SU-DHL-6 (cell line): Measurements from ENCODE around the gene WFDC1.

ENCODE experiments used
- H2AFZ ChIP-seq: fragments of 200-600 bp; sonication (generic); 2 replicates; pipeline ENCODE4 v1.6.1; 2014; ENCODE audit warnings: low read depth, mild to moderate bottlenecking, moderate library complexity, mixed read lengths, antibody characterized with exemption, low read length; ENCODE audit not compliant: severe bottlenecking
- H3F3A ChIP-seq: fragments of 200-600 bp; shearing (Covaris generic); 2 replicates; pipeline ENCODE4 v1.6.0; 2016; ENCODE audit warnings: antibody characterized with exemption, mild to moderate bottlenecking; ENCODE audit not compliant: insufficient read depth
- H3K27ac ChIP-seq: fragments of 200-600 bp; sonication (generic); 2 replicates; pipeline ENCODE4 v1.5.1; 2016; ENCODE audit warnings: low read depth, mild to moderate bottlenecking, low read length, moderate library complexity, mixed read lengths
- H3K27me3 ChIP-seq: fragments of 200-600 bp; sonication (generic), shearing (Covaris generic); 2 replicates; pipeline ENCODE4 v1.6.0; 2014; ENCODE audit warnings: mild to moderate bottlenecking, low read length
- H3K36me3 ChIP-seq: fragments of 200-600 bp; sonication (generic); 2 replicates; pipeline ENCODE4 v1.6.1; 2014; ENCODE audit warnings: mild to moderate bottlenecking, low read length, mixed read lengths
- H3K4me2 ChIP-seq: fragments of 300-600, 200-600 bp; shearing (Covaris generic), sonication (generic); 2 replicates; pipeline ENCODE4 v1.6.0; 2014; ENCODE audit warnings: low read length, low read depth, mild to moderate bottlenecking; ENCODE audit not compliant: poor library complexity, severe bottlenecking
- H3K4me3 ChIP-seq: fragments of 200-600 bp; sonication (generic); 2 replicates; pipeline ENCODE4 v1.5.1; 2014; ENCODE audit warnings: antibody characterized with exemption, low read length, mild to moderate bottlenecking, mixed read lengths; ENCODE audit not compliant: insufficient read depth, poor library complexity, severe bottlenecking
- H3K79me2 ChIP-seq: fragments of 200-600 bp; sonication (generic); 2 replicates; pipeline ENCODE4 v1.6.1; 2014; ENCODE audit warnings: mild to moderate bottlenecking, low read length, moderate library complexity; ENCODE audit not compliant: insufficient read depth
- H3K9ac ChIP-seq: fragments of 200-600 bp; sonication (generic); 2 replicates; pipeline ENCODE4 v1.7.0; 2014; ENCODE audit warnings: mild to moderate bottlenecking, low read length
- H3K9me2 ChIP-seq: fragments of 200-600 bp; sonication (generic); replicated peaks from 2 replicates; pipeline ENCODE4 v1.6.1; 2014; ENCODE audit warnings: low read length; ENCODE audit not compliant: insufficient read depth
- H3K9me3 ChIP-seq: fragments of 200-600 bp; sonication (generic); 2 replicates; pipeline ENCODE4 v1.6.1; 2014; ENCODE audit warnings: low read length, mixed read lengths; ENCODE audit not compliant: insufficient read depth
- H4K20me1 ChIP-seq: fragments of 200-600 bp; sonication (generic); 2 replicates; pipeline ENCODE4 v1.6.1; 2014; ENCODE audit warnings: low read depth, mild to moderate bottlenecking, antibody characterized with exemption, low read length, moderate library complexity, mixed read lengths
- EZH2phosphoT487 ChIP-seq: fragments of 200-600 bp; sonication (generic), shearing (Covaris generic); conservative IDR thresholded peaks from 2 replicates; pipeline ENCODE4 v1.6.1; 2018; ENCODE audit warnings: mild to moderate bottlenecking, antibody characterized with exemption, low read length, moderate library complexity, mixed read lengths
- TF ChIP-seq, protein P1 (sequence below): fragments of 200-600 bp; sonication (generic); IDR thresholded peaks from one replicate; pipeline ENCODE4 v1.5.1; 2017; ENCODE audit warnings: antibody characterized with exemption, mild to moderate bottlenecking, low read length, moderate library complexity; ENCODE audit not compliant: insufficient read depth, poor library complexity, severe bottlenecking

The WFDC1 gene

DNA sequence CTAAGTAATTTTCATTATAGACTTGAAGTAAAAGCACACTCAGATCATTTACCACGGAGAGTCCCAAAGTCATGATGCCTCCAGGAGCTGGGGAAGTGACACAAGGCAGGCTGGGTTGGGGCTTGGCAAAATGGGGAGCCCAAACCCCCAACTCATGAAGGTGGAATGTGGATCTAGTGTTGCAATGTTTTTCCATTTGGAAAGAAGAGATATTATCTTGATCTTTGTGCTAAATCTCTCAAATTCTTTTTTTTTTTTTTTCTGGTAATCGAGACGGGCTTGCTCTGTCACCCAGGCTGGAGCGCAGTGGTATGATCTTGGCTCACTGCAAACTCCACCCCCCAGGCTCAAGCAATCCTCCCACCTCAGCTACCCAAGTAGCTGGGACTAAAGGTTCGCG is 47.3 kb upstream of the WFDC1 start:
- no peaks in the 10 kb centered on the region for H3F3A ChIP-seq
- no peak overlapping the region for H3K9ac ChIP-seq
- H3K36me3 ChIP-seq, result no peaks in the 10 kb centered on the region
- no peaks in the 10 kb centered on the region for H3K9me3 ChIP-seq
- TF ChIP-seq, protein P1, sequence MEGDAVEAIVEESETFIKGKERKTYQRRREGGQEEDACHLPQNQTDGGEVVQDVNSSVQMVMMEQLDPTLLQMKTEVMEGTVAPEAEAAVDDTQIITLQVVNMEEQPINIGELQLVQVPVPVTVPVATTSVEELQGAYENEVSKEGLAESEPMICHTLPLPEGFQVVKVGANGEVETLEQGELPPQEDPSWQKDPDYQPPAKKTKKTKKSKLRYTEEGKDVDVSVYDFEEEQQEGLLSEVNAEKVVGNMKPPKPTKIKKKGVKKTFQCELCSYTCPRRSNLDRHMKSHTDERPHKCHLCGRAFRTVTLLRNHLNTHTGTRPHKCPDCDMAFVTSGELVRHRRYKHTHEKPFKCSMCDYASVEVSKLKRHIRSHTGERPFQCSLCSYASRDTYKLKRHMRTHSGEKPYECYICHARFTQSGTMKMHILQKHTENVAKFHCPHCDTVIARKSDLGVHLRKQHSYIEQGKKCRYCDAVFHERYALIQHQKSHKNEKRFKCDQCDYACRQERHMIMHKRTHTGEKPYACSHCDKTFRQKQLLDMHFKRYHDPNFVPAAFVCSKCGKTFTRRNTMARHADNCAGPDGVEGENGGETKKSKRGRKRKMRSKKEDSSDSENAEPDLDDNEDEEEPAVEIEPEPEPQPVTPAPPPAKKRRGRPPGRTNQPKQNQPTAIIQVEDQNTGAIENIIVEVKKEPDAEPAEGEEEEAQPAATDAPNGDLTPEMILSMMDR, result no peak
- no peak for TF ChIP-seq EZH2phosphoT487
- no peak overlapping the region for H3K4me2 ChIP-seq
- H4K20me1 ChIP-seq, result no peaks in the 10 kb centered on the region
- H3K4me3 ChIP-seq, result no peak overlapping the region
- H3K27ac ChIP-seq, result no peak overlapping the region
- no peaks in the 10 kb centered on the region for H3K27me3 ChIP-seq
- no peaks in the 10 kb centered on the region for H3K9me2 ChIP-seq
- H2AFZ ChIP-seq, result no peak overlapping the region
- no peaks in the 10 kb centered on the region for H3K79me2 ChIP-seq

DNA sequence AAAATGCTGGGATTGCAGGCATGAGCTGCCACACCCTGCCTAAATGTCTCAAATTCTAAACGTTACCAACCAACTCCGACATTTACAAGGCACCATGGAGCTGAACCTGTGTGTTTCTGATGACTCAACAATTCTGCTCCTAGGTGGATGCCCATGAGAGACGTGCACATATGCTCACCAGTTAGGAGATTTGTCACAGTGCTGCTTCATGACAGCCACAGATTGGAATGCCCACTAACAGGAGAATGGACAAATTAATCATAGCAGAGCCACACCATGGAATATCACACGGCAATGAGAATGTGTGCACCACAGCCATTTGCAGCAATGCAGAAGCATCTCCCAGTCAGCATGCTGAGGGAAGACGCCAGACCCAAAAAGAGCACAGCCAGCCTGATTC is 46.8 kb upstream of the WFDC1 start:
- Histone ChIP-seq H3K4me3 (no peak overlapping the region), H4K20me1 (no peaks in the 10 kb centered on the region), H3K27ac (no peak overlapping the region), H3K79me2 (no peaks in the 10 kb centered on the region), H3K9me3 (no peaks in the 10 kb centered on the region), H2AFZ (no peak overlapping the region), H3K9ac (no peak overlapping the region), H3K27me3 (no peaks in the 10 kb centered on the region), H3K9me2 (no peaks in the 10 kb centered on the region), H3F3A (no peaks in the 10 kb centered on the region), H3K4me2 (no peak overlapping the region), H3K36me3 (no peaks in the 10 kb centered on the region)
- TF ChIP-seq EZH2phosphoT487, result no peak
- TF ChIP-seq, protein P1, result no peak

DNA sequence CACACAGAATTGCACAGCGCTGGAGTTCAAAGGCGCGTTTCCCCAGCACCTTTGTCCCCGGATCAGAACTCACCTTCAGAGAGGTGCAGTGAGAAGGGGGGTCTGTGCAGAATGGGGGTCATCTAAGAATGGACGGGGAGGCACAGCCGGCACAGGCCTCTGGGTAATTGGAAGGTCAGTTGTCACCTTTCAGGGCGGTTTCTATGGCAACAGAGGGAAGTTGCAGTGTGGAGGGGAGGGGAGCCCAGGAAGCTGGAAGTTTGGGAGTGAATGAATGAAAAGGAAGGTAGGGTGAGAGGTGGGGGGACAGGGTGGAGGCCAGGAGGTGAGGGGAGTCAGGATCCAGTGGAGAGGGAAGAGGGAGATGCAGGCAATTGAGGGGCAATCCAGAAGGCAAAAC is 42.5 kb upstream of the WFDC1 start:
- no peaks in the 10 kb centered on the region for H3K27me3 ChIP-seq
- no peaks in the 10 kb centered on the region for H3K36me3 ChIP-seq
- no peak overlapping the region for H3K4me2 ChIP-seq

More for the DNA sequence above, 42.5 kb upstream of the WFDC1 start:
- H3K4me3 ChIP-seq, result no peak overlapping the region
- H3K9me2 ChIP-seq, result no peaks in the 10 kb centered on the region
- H3K79me2 ChIP-seq, result no peaks in the 10 kb centered on the region
- H2AFZ ChIP-seq, result no peak overlapping the region
- H4K20me1 ChIP-seq, result no peaks in the 10 kb centered on the region
- TF ChIP-seq, protein P1, result no peak
- no peak for TF ChIP-seq EZH2phosphoT487
- no peak overlapping the region for H3K9ac ChIP-seq
- no peak overlapping the region for H3K27ac ChIP-seq
- H3K9me3 ChIP-seq, result no peaks in the 10 kb centered on the region
- no peaks in the 10 kb centered on the region for H3F3A ChIP-seq
